HepG2 (cell line): ENCODE results near the gene POU2F1. TPM values are rescaled to one million over a fixed set of nuclear protein-coding genes. Genes with fewer than 3 reads are reported as not detected.

Experiments used
- AKAP8 ChIP-seq: sonication (generic); formaldehyde crosslinking; IDR thresholded peaks from 2 replicates; pipeline ENCODE4 v1.5.1; 2020; ENCODE audit warnings: mild to moderate bottlenecking, missing genetic modification reagents
- FLYWCH1 ChIP-seq: sonication (generic); formaldehyde crosslinking; IDR thresholded peaks from 2 replicates; pipeline ENCODE4 v1.8.1; 2023; ENCODE audit warnings: mild to moderate bottlenecking, missing genetic modification reagents
- PHF8 ChIP-seq: sonication (generic); formaldehyde crosslinking; IDR thresholded peaks from 2 replicates; pipeline ENCODE4 v1.5.0; 2020; ENCODE audit warnings: missing genetic modification reagents
- POLR2A ChIP-seq, 2 experiments: IDR thresholded peaks; 2 replicates each; pipeline ENCODE4 v1.6.1; 2011; ENCODE audit warnings: low read depth in 2 of 2, low read length in 2 of 2, mild to moderate bottlenecking in 1 of 2, moderate library complexity in 1 of 2; ENCODE audit not compliant: insufficient read depth in 1 of 2
- RFX5 ChIP-seq: IDR thresholded peaks from 2 replicates; pipeline ENCODE4 v1.6.1; 2011; ENCODE audit warnings: low read depth, low read length, improper control_type of control experiment
- SRY ChIP-seq: sonication (generic); formaldehyde crosslinking; IDR thresholded peaks from 2 replicates; pipeline ENCODE4 v1.8.0; 2022; ENCODE audit warnings: mild to moderate bottlenecking, missing genetic modification reagents
- ZFP1 ChIP-seq: IDR thresholded peaks from 2 replicates; pipeline ENCODE4 v1.6.1; 2016
- ZNF235 ChIP-seq: sonication (generic); formaldehyde crosslinking; IDR thresholded peaks from 2 replicates; pipeline ENCODE4 v1.8.1; 2023; ENCODE audit warnings: mild to moderate bottlenecking, missing genetic modification reagents, borderline replicate concordance
- ZNF343 ChIP-seq: sonication (generic); formaldehyde crosslinking; IDR thresholded peaks from 2 replicates; pipeline ENCODE4 v1.4.0; 2020; ENCODE audit warnings: mild to moderate bottlenecking, missing genetic modification reagents
- ZNF468 ChIP-seq: sonication (generic); formaldehyde crosslinking; IDR thresholded peaks from 2 replicates; pipeline ENCODE4 v1.8.0; 2022; ENCODE audit warnings: mild to moderate bottlenecking, moderate library complexity, missing genetic modification reagents
- ZNF619 ChIP-seq: sonication (generic); formaldehyde crosslinking; IDR thresholded peaks from 2 replicates; pipeline ENCODE4 v1.4.0; 2020; ENCODE audit warnings: mild to moderate bottlenecking, missing genetic modification reagents
- ZNF775 ChIP-seq: sonication (generic); formaldehyde crosslinking; IDR thresholded peaks from 2 replicates; pipeline ENCODE4 v1.4.0; 2020; ENCODE audit warnings: missing genetic modification reagents, mild to moderate bottlenecking, moderate library complexity, borderline replicate concordance
- polyA plus RNA-seq, 8 experiments: library from polyadenylated mRNA; depleted of rRNA in 3 of 8; stranded (reverse) in 7 of 8; unstranded in 1 of 8; fragments of >200 nt; fragmentation: Illumina TruSeq in 4 of 8; extraction: Trizol in 4 of 8; gene quantifications; 2 replicates each; pipeline versions ENCODE4 v1.2.1 to v1.2.3, GENCODE V29; 2011 to 2016; ENCODE audit warnings: low read depth in 4 of 8, missing spikeins in 1 of 8, mixed read lengths in 1 of 8; ENCODE audit not compliant: insufficient read depth in 1 of 8
- total RNA-seq, 5 experiments: library from RNA; depleted of rRNA; stranded (reverse); fragments of >200 nt; fragmentation: Illumina TruSeq; extraction: Trizol; gene quantifications; 2 replicates each; pipeline ENCODE4 v1.2.3, GENCODE V29; 2016; ENCODE audit warnings: low read depth in 1 of 5
- TF ChIP-seq, protein P1 (sequence below): sonication (generic); formaldehyde crosslinking; IDR thresholded peaks from 2 replicates; pipeline ENCODE4 v1.8.0; 2022; ENCODE audit warnings: missing genetic modification reagents, low read depth, mild to moderate bottlenecking, borderline replicate concordance
- TF ChIP-seq, protein P2 (sequence below), 2 experiments: sonication (generic) in 1 of 2; formaldehyde crosslinking in 1 of 2; IDR thresholded peaks; 2 replicates each; pipeline versions ENCODE4 v1.6.1 to v1.9.0; 2014 to 2022; ENCODE audit warnings: antibody characterized with exemption in 1 of 2, borderline replicate concordance in 1 of 2, inconsistent platforms in 1 of 2, low read depth in 1 of 2, missing genetic modification reagents in 1 of 2
- TF ChIP-seq, protein P3 (sequence below): sonication (generic); formaldehyde crosslinking; IDR thresholded peaks from 2 replicates; pipeline ENCODE4 v1.5.0; 2020; ENCODE audit warnings: mild to moderate bottlenecking, missing genetic modification reagents, borderline replicate concordance
- TF ChIP-seq, protein P4 (sequence below): conservative IDR thresholded peaks from 2 replicates; pipeline ENCODE4 v1.6.1; 2018; ENCODE audit warnings: missing genetic modification reagents
- TF ChIP-seq, protein P5 (sequence below): sonication (generic); formaldehyde crosslinking; IDR thresholded peaks from 2 replicates; pipeline ENCODE4 v1.5.0; 2020; ENCODE audit warnings: missing genetic modification reagents

The POU2F1 gene
- total and polyA plus RNA-seq, 2 of the 13 experiments (the other 11 are each of a cell fraction or from before 2014, with no cell fraction given) = 10.2 to 13.0 TPM

DNA sequence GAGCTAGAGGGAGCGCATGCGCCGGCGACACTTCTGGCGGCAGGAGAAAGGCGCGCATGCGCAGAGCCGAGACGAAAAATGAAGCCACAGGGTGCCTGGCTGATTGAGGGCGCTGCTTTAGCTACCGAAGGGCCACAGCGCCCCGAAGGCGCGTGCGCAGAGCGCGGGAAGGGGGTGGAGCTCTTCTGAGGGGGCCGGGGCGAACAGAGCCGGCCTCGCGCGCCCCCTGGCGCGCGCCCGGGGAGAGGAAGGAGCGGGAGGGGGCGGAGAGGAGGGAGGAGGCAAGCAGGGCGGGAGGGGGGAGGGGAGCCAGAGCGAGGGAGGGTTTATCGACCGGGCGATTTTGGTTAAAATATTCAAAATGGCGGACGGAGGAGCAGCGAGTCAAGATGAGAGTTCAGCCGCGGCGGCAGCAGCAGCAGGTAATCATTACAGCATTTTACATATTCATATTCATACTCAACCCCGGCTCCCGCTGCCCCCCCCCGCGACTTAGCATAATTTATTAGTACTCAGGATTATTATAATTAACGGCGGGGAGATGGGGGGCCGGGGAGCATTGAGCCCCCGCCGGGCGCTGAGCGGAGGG lies at the start of gene POU2F1 (continued):
- TF ChIP-seq, protein P1, sequence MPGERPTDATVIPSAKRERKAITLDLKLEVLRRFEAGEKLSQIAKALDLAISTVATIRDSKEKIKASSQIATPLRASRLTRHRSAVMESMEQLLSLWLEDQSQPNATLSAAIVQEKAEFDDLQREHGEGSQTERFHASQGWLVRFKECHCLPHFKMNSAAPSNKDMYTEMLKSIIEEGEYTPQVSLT (CRISPR knock-in tag) = no peak
- TF ChIP-seq PHF8 (CRISPR knock-in tag) (no peak; the same call in 1 of the 2 replicates), POLR2A (IDR thresholded peaks at IDR 0.05; ENCODE audit: insufficient read depth in 1 of 2, low read depth in 2 of 2, low read length in 2 of 2) (peak; percentile 43 to 84; a peak in 3 of 4 replicates), ZFP1 (CRISPR knock-in tag) (no peak), SRY (CRISPR knock-in tag) (no peak), FLYWCH1 (CRISPR knock-in tag) (no peak), ZNF619 (CRISPR knock-in tag) (no peak), ZNF775 (no peak), RFX5 (no peak), AKAP8 (CRISPR knock-in tag) (no peak), ZNF235 (CRISPR knock-in tag) (no peak), ZNF468 (CRISPR knock-in tag) (no peak), ZNF343 (CRISPR knock-in tag) (no peak)
- TF ChIP-seq, protein P2, sequence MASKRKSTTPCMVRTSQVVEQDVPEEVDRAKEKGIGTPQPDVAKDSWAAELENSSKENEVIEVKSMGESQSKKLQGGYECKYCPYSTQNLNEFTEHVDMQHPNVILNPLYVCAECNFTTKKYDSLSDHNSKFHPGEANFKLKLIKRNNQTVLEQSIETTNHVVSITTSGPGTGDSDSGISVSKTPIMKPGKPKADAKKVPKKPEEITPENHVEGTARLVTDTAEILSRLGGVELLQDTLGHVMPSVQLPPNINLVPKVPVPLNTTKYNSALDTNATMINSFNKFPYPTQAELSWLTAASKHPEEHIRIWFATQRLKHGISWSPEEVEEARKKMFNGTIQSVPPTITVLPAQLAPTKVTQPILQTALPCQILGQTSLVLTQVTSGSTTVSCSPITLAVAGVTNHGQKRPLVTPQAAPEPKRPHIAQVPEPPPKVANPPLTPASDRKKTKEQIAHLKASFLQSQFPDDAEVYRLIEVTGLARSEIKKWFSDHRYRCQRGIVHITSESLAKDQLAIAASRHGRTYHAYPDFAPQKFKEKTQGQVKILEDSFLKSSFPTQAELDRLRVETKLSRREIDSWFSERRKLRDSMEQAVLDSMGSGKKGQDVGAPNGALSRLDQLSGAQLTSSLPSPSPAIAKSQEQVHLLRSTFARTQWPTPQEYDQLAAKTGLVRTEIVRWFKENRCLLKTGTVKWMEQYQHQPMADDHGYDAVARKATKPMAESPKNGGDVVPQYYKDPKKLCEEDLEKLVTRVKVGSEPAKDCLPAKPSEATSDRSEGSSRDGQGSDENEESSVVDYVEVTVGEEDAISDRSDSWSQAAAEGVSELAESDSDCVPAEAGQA (IDR thresholded peaks at IDR 0.05; ENCODE audit: low read depth) = no peak
- TF ChIP-seq, protein P2 (CRISPR knock-in tag; IDR thresholded peaks at IDR 0.05; ENCODE audit: borderline replicate concordance) = no peak
- TF ChIP-seq, protein P3, sequence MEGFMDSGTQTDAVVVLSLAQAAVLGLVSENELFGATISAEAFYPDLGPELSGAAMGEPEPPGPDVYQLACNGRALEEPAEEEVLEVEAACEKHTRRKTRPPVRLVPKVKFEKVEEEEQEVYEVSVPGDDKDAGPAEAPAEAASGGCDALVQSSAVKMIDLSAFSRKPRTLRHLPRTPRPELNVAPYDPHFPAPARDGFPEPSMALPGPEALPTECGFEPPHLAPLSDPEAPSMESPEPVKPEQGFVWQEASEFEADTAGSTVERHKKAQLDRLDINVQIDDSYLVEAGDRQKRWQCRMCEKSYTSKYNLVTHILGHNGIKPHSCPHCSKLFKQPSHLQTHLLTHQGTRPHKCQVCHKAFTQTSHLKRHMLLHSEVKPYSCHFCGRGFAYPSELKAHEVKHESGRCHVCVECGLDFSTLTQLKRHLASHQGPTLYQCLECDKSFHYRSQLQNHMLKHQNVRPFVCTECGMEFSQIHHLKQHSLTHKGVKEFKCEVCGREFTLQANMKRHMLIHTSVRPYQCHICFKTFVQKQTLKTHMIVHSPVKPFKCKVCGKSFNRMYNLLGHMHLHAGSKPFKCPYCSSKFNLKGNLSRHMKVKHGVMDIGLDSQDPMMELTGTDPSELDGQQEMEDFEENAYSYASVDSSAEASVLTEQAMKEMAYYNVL (CRISPR knock-in tag) = peak; percentile 2; the same call in 1 of the 2 replicates
- TF ChIP-seq, protein P4, sequence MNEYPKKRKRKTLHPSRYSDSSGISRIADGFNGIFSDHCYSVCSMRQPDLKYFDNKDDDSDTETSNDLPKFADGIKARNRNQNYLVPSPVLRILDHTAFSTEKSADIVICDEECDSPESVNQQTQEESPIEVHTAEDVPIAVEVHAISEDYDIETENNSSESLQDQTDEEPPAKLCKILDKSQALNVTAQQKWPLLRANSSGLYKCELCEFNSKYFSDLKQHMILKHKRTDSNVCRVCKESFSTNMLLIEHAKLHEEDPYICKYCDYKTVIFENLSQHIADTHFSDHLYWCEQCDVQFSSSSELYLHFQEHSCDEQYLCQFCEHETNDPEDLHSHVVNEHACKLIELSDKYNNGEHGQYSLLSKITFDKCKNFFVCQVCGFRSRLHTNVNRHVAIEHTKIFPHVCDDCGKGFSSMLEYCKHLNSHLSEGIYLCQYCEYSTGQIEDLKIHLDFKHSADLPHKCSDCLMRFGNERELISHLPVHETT (CRISPR knock-in tag) = no peak
- TF ChIP-seq, protein P5, sequence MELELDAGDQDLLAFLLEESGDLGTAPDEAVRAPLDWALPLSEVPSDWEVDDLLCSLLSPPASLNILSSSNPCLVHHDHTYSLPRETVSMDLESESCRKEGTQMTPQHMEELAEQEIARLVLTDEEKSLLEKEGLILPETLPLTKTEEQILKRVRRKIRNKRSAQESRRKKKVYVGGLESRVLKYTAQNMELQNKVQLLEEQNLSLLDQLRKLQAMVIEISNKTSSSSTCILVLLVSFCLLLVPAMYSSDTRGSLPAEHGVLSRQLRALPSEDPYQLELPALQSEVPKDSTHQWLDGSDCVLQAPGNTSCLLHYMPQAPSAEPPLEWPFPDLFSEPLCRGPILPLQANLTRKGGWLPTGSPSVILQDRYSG (CRISPR knock-in tag) = no peak
